Temporal lobe (tissue), 1 donor: Measurements from ENCODE around the gene INHBB. TPM values are rescaled to one million over a fixed set of nuclear protein-coding genes. Genes with fewer than 3 reads are reported as not detected.

Experiments used
- total RNA-seq: library from RNA; depleted of rRNA; stranded (reverse); fragments of >200 nt; gene quantifications from one replicate; pipeline ENCODE4 v1.2.3, GENCODE V29; 2014

INHBB gene
- total RNA-seq, 1 donor from 2014 or later, result 4.9 TPM

Other genes starting within 250 kb of the INHBB start
- 13.0 TPM for gene TMEM185B, start 122.7 kb upstream of the INHBB start, total RNA-seq
- 31.0 TPM for gene RALB, start 93.3 kb upstream of the INHBB start, total RNA-seq